H1 (cell line): Measurements from ENCODE around the gene GRP. TPM values are rescaled to one million over a fixed set of nuclear protein-coding genes. Genes with fewer than 3 reads are reported as not detected.

Experiments used
- BCL11A ChIP-seq, 2 experiments: IDR thresholded peaks; one replicate each; pipeline ENCODE4 v1.6.1; 2011; ENCODE audit warnings: low read depth in 2 of 2, low read length in 2 of 2, mild to moderate bottlenecking in 2 of 2
- CHD2 ChIP-seq: IDR thresholded peaks from 2 replicates; pipeline ENCODE4 v1.6.1; 2012; ENCODE audit warnings: low read length, improper control_type of control experiment
- RBBP5 ChIP-seq: IDR thresholded peaks from 2 replicates; pipeline ENCODE4 v1.7.1; 2012; ENCODE audit warnings: low read depth, mild to moderate bottlenecking, inconsistent platforms, low read length, moderate library complexity, borderline replicate concordance
- SAP30 ChIP-seq: fragments of 300-600 bp; sonication (generic); IDR thresholded peaks from 2 replicates; pipeline ENCODE4 v1.7.1; 2012; ENCODE audit warnings: low read length, moderate library complexity, mild to moderate bottlenecking, inconsistent platforms; ENCODE audit not compliant: insufficient read depth, insufficient replicate concordance
- SP2 ChIP-seq: IDR thresholded peaks from 2 replicates; pipeline ENCODE4 v1.6.1; 2012; ENCODE audit warnings: mild to moderate bottlenecking, low read length, inconsistent platforms
- polyA plus RNA-seq, 7 experiments: library from polyadenylated mRNA; depleted of rRNA in 3 of 7; stranded (reverse) in 5 of 7; unstranded in 2 of 7; fragments of >200 nt in 5 of 7; fragments of 200-250 nt in 2 of 7; gene quantifications; 1 replicate in 5 of 7; 2 replicates in 1 of 7; 4 replicates in 1 of 7; pipeline versions ENCODE4 v1.2.1 to v1.2.3, GENCODE V29; 2011 to 2013; ENCODE audit warnings: missing spikeins in 2 of 7, mixed read lengths in 2 of 7
- total RNA-seq: library from RNA; stranded (reverse); fragmentation: NEBNext Ultra II Directional; extraction: Animal tissue kit (Norgen Biotek cat#: 25700); gene quantifications from 2 replicates; pipeline ENCODE4 v1.2.1, GENCODE V29; 2021

Gene GRP
- total and polyA plus RNA-seq, 2 of the 8 experiments (the other 6 are each of a cell fraction or from before 2014, with no cell fraction given): not detected

- no peak for TF ChIP-seq RBBP5
- TF ChIP-seq BCL11A (IDR thresholded peaks at IDR 0.05; ENCODE audit: low read depth in 2 of 2, low read length in 2 of 2): no peak
- no peak for TF ChIP-seq SP2
- no peak for TF ChIP-seq CHD2
- no peak for TF ChIP-seq SAP30
Observed at GRCh38 chr18:59231114-59231513, 11.2 kb downstream of the GRP start (continued).
